Measurements from ENCODE around the gene RANBP2.

RANBP2 gene

DNA sequence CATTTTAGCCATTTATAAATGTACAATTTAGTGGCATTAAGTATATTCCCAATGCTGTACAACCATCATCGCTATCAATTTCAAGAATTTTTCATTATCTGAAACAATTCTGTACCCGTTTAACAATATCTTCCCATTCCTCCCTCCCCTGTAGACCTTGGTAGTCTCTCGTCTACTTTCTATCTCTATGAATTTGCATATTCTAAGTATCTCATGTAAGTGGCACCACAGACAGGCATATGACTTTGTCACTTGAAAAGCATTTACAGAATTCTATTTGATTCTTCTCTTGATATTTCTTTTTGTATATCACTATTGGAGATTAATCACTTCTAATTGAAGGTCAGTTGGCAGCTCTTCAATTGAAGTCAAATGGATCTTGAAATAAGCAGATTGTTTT is 115.3 kb downstream of the RANBP2 start:
- in situ Hi-C loops (cut with HindIII; ENCODE audit: low sequenced_read_pairs) = no loop called here

DNA sequence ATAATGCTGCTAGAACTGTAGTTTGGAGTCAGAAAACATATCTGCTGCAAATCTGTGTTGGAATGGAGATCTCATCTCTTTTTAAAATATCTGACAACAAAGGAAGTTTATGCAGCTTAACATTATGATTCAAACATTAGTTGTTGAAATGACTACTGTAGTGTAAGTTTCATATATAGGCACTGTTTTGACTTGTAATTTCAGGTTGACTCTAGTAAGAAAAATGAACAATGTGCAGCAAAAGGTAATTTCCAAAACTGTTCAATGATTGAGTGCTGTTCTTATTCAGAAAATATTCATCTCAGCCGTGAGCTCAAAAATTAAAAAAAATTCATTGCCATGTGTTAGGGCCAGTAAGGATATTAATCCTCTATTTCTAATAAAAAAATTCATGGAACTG is 115.8 kb downstream of the RANBP2 start:
- in situ Hi-C loops (cut with HindIII; ENCODE audit: low sequenced_read_pairs) = no loop called here

Measured in endothelial cell of hepatic sinusoid (primary cell).